Stimulated activated CD8-positive, alpha-beta memory T cell treated with anti-CD3 and anti-CD28 coated beads, Interleukin-15, amount 100 ng/mL, for 1 hour (primary cell): ENCODE results near the gene ZC3H11A.
"Not testable (repeated sequence)": the region's sequence is repeated elsewhere in the genome, so short reads cannot be mapped to it uniquely, and the experiment has no call there.

ENCODE experiments used
- DNase-seq: peaks from one replicate; pipeline ENCODE4 v3.0.0-alpha.2; 2020; ENCODE audit warnings: low read depth

Gene ZC3H11A

DNA sequence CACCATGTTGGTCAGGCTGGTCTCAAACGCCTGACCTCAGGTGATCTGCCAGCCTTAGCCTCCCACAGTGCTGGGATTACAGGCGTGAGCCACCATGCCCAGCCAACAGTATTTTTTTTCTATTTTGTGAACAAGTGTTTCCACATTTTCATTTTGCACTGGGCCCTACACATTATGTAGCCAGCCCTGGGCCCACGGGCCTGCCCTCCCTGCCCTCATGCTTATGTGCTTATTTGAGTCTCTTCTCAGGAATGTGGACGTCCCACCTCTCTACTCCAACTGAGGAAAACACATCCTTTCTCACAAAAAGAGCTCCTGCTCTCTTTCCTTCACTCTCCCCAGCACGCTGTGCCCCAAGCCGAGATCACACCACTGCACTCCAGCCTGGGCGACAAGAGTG, 13.5 kb upstream of the ZC3H11A start:
- DNase-seq: no peak

DNA sequence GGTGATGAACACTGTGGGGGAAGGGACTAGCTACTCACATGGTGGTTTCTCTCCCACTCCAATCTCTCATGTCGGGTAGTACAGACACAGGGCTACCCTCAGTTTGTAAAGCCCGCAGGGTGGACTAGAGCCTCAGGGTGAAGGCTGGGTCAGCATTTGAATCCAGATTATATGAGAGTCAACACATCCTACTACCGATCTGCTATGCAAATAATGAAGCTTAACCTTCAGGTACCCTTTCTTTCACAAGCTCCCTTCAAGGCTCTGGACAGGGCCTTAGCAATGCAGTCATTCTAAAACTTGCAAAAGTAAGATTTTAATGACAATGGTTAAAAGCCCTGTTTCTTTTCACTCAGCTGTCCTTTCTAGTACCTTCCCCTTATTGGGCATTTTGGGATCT, 5.5 kb upstream of the ZC3H11A start:
- DNase-seq: no peak

DNA sequence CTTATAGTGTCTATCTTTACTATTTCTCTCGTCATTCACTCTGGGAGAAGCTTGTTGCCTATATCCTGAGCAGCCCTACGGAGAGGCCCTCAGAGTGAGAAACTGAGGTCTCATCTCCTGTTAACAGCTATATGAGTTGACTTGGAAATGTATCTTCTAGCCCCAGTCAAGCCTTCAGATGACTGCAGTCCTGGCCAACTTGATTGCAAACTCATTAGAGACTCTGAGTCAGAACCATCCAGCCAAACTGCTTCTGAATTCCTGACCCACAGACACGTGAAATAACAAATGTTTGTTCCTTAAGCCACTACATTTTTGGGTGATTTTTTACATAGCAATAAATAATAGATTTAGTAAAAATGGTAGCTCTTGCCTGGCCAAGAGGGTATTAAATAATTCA, 3.9 kb upstream of the ZC3H11A start:
- no peak for DNase-seq

DNA sequence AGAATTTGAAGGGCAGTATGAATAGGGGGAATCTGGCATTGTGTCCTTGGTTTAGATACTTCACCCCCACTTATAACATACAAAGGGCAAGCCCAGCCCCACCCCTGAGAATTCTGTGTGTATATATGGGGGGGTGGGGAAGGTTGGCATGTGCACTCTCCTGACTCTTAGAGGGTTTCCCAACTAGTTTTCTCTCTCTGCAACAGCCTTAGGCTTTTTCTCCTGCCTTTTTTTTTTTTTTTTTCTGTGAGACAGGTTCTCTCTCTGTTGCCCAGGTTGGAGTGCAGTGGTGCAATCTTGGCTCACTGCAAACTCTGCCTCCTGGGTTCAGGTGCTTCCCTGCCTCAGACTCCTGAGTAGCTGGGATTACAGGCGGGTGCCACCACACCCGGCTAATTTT, 2.9 kb upstream of the ZC3H11A start:
- no peak for DNase-seq

DNA sequence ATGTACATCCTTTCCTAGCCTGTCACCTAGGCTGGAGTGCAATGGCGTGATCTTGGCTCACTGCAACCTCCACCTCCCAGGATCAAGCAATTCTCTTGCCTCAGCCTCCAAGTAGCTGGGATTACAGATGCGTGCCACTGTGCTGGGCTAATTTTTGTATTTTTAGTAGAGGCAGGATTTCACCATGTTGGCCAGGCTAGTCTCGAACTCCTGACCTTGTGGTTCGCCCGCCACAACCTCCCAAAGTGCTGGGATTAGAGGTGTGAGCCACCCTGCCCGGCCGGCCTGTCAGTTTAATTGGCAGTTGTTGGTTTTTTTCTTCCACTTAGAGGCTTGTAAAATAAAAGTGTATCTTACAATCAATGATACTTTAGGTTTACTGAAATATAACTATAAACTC, 1.9 kb upstream of the ZC3H11A start:
- DNase-seq: not testable (repeated sequence)

DNA sequence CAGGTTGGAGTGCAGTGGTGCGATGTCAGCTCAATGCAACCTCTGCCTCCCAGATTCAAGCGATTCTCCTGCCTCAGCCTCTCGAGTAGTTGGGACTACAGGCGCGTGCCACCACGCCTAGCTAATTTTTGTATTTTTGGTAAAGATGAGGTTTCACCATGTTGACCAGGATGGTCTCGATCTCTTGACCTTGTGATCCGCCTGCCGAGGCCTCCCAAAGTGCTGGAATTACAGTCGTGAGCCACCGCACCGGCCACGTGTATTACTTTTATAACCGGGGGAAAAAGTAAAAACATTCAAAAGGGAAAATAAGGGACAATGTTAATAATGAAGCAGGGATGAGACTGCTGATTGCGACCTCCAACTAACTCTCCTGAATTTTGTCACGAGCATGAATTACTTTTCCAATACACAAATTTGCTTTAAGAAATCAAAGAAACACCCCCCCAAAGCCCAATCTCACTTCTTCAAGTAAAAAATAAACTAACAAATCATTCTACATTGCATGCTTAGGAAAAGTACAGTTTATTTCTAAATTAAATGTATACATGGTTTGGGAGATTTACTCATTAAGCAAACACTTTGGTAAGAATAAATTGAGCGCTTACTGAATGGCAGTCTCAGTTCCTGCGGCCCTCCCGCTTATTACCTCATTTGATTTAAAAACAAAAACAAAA, 521 bp upstream of the ZC3H11A start:
- no peak for DNase-seq

DNA sequence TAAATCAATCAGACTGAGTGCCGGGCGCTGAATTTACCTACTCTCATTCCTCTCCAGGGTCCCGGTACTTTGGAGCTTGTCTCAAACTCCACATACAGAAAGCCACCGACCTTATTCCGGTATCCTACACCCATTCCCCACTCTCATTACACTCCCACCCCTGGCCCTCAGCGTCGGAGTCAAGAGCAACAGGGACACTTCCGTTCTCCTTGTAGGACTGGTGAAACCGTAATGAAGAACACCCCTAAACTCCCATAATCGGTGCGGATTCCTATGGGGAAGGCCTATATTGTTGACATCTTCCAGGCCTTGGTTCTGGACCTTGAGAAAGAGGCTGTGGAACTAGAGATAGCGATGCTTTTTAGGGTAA, 798 bp downstream of the ZC3H11A start:
- no peak for DNase-seq

DNA sequence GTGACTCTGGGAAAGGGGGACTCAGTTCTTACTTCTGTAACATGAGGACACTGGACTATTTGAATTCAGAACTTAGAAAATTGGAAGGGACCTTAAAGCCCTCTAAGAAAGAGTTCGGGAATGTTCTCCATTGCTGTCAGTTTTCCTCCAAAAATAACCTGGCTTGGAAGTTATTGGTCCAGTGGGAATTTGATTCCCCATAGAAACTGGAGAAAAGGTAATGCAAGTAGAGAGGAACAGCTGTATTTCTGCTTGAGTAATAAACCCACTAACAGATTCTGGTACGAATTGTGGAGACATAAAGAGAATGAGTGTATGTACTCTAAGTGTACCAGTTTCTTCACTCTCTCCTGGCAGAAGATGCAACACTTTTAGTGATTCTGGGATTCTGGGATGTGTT, 1.8 kb downstream of the ZC3H11A start:
- no peak for DNase-seq

DNA sequence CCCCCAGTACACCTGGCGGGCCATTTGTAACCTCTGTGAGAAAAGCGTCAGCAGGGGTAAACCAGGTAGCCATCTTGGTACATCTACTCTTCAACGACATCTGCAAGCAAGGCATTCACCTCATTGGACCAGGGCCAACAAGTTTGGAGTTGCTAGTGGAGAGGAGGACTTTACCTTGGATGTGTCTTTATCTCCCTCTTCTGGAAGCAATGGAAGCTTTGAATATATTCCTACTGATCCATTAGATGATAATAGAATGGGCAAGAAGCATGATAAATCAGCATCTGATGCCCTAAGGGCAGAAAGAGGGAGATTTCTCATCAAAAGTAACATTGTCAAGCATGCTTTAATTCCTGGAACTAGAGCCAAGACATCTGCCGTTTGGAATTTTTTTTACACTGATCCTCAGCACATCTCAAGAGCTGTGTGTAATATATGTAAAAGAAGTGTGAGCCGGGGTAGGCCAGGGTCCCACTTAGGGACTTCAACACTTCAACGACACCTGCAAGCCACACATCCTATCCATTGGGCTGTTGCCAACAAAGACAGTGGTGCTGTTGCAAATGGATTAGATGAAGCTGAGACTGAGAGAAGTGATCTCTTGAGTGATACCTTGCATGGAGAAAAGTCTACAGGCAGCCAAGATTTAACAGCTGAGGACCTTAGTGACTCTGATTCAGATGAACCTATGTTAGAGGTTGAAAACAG, 2.7 kb downstream of the ZC3H11A start:
- no peak for DNase-seq

DNA sequence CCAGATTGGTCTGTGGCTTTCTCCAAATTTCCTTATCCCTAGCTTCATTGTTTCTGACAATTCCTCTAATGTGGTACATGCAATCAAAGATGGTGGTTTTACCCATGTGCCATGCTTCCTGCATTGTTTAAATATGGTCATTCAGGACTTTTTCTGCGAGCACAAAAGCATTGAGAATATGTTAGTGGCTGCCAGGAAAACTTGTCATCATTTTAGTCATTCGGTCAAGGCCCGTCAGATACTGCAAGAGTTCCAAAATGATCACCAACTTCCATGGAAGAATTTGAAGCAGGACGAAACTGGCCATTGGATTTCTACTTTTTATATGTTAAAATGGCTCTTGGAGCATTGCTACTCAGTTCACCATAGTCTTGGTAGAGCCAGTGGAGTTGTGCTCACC, 3.7 kb downstream of the ZC3H11A start:
- no peak for DNase-seq

DNA sequence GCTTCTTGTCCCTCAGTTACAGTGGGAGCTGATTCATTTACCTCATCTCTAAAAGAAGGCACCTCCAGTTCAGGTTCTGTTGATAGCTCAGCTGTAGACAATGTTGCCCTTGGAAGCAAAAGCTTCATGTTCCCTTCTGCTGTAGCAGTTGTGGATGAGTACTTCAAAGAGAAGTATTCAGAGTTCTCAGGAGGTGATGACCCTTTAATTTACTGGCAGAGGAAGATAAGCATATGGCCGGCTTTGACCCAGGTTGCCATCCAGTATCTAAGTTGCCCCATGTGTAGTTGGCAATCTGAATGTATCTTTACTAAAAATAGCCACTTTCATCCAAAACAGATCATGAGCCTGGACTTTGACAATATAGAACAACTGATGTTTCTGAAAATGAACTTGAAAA, 4.5 kb downstream of the ZC3H11A start:
- DNase-seq: no peak

DNA sequence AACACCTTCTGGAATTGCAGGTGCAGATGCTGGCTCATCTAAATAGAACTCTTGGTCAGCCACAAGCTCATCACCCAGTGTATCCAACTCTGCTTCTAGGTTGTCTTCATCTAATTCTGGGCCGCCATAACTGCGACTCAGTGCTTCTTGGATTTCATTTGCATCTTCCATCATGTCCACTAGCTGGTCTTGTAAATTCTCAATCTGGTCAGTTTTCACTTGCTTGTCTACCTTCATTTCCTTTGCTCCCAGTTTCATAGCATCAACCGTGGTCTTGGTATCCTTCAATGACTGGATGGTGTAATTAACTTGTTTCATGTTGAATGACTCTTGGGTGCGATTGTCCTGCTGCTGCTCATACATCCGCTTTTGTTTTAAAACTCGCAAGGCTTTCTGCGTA, 10.3 kb downstream of the ZC3H11A start:
- no peak for DNase-seq

DNA sequence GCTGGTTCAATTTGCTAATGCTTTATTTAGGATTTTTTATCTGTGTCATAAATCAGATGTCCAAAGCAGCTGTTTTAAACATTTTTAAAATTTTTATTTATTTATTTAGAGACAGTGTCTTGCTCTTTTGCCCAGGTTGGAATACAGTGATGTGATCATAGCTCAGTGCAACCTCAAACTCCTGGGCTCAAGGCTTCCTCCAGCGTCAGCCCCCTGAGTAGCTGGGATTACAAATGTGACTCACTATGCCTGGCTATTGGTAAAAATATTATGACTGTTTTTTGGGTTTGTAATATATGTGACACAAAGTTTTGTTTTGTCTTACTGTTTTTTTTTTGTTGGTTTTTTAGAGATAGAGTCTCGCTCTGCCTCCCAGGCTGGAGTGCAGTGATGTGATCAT, 11.8 kb downstream of the ZC3H11A start:
- DNase-seq: no peak

DNA sequence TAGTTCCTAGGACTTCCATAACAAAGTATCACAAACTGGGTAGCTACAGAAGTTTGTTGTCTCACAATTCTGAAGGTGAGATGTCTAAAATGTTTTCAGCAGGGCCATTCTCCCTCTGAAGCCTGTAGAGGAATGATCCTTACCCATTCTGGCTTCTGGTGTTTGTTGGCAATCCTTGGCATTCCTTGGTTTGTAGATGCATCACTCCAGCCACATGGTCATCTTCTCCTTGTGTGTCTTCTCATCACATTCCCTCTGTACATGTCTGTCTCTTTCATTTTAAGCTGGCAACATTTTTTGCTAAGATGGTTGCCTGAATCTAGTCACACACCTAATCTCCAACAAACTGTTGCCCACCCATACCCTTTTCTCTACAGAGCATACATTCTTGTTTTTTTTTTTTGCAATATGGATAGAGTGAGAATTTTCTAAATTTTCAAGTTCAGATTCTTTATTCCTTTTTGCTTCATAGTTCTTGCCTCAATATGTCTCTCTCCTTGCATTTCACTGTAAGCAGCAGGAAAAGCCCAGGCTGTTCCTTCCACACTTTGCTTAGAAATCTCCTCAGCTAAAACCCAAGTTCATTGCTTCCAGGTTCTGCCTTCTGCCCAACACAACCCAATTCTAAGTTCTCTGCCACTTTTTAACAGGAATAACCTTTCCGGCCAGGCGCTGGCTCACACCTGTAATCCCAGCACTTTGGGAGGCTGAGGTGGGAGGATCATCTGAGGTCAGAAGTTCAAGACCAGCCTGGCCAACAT, 18.3 kb downstream of the ZC3H11A start:
- DNase-seq: no peak

DNA sequence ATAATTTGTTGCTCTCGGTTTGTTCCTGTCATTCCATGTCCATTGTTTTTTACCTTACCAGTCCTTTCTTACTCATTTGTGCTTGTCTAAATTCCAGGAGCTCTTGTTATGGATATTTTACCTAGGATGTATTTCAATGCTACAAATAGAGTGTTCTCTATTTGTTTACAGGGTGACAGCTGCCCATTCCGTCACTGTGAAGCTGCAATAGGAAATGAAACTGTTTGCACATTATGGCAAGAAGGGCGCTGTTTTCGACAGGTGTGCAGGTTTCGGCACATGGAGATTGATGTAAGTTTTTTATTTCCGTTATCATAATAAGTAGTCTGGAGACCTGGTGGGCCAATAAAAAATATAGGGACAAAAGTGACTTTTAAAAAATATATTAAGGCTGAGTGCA, 23.0 kb downstream of the ZC3H11A start:
- DNase-seq: no peak

DNA sequence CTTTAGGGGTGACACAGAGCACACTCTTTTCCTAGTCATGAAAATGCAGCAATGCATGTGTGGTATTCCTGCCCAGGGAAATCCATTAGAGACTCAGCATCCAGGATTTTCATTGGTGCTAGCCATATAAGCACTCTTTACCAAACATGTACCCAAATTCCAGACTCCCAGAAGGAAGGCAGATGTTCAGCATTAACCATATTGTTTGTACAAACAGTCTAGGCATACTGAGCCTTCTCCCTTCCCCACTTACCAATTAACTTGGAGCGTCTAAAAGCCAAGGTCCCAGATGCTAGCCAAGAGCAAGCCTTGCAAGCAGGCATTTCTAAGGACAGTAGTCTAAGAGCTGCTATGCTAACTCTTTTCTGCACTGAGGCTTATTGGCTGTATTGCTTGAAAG, 27.9 kb downstream of the ZC3H11A start:
- no peak for DNase-seq

DNA sequence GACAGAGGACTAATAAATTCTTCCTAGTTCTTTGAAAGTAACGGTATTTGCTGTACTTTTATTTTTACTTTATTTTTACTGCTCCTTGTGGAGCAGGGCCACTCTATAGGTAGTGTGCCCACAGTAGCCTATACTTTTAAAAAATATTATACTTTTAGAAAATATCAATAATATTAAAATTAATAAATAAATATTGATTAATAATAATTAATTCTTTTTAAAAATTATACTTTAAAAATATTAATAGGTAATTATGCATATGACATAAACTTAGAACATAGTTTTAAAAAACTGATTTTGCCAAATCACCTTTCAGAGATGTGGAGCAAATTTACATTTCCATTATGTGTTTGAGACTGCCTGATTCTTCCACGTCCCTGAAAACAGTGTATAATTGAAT, 30.8 kb downstream of the ZC3H11A start:
- no peak for DNase-seq

DNA sequence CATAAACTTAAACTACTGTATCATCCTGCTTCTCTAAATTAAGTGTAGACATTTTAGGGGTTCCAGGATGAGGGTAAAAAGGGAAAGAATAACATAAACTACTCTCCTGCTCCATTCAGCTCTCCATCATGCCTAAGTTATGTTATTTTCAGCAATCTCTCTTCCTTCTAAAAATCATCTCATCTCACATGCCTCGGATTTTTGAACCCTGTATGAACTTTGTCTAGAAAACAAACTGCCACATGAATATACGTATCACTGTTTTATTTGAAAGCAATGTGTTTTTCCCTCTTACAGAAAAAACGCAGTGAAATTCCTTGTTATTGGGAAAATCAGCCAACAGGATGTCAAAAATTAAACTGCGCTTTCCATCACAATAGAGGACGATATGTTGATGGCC, 32.6 kb downstream of the ZC3H11A start:
- no peak for DNase-seq

DNA sequence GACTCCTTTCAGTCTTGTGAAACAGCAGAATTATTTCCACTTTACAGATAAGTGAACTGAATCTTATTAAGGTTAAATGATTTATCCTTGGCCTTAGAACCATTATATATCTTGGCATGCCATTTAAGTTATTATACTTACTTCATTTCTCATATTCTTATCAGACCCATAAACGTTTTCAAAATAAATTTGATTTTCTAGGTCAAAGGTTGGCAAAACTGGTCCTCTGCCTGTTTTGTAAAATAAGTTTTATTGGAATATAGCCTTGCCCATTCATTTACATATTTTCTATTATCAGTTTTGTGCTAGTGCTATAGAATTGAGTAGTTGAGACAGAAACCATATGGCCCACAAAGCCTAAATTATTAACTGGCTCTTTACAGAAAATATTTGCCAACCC, 33.1 kb downstream of the ZC3H11A start:
- DNase-seq: no peak

DNA sequence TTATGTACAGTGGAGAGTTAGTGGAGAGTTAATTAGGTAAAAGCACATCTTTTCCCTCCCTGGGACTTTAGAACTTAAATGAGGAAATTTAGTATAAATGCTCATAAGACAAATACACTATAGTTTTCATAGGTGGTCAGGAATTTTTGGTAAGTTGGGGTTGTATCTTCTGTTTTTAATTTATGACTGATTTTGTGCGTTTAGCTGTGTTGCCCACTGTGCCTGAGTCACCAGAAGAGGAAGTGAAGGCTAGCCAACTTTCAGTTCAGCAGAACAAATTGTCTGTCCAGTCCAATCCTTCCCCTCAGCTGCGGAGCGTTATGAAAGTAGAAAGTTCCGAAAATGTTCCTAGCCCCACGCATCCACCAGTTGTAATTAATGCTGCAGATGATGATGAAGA, 33.8 kb downstream of the ZC3H11A start:
- not testable (repeated sequence) for DNase-seq

DNA sequence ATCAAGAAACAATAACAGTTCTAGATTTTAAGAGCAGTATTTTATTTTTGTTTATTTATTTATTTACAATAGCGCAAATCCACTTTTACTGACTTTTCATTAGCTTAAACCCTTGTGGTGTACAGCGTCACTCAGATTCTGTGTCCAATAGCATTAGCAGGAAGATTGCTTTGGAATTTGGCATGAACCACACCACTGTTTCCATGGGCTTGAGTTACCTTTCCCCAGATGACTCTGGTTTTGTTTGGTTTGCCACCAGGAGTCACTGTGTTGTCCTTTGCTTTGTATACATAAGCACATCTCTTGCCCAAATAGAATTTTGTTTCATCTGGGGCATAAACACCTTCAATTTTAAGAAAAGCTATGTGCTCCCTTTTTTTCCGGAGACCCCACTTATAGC, 40.1 kb downstream of the ZC3H11A start:
- DNase-seq: no peak

DNA sequence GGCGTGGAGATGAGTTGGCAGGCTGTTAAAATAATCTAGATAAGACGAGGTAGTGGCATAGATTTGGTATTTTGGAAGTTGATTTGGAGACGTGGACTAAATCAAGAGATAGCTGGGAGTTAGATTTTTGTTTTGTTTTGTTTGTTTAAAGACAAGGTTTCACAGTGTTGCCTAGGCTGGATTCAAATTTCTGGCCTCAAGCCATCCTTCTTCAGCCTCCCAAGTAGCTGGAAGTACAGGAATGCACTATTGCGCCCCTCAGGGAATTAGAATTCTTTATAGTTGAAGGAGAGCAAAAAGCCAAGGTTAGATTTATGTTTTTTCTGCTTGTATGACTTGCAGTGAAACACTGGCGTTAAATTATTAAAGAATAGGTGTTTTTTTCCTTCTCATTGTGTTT, 43.7 kb downstream of the ZC3H11A start:
- no peak for DNase-seq

DNA sequence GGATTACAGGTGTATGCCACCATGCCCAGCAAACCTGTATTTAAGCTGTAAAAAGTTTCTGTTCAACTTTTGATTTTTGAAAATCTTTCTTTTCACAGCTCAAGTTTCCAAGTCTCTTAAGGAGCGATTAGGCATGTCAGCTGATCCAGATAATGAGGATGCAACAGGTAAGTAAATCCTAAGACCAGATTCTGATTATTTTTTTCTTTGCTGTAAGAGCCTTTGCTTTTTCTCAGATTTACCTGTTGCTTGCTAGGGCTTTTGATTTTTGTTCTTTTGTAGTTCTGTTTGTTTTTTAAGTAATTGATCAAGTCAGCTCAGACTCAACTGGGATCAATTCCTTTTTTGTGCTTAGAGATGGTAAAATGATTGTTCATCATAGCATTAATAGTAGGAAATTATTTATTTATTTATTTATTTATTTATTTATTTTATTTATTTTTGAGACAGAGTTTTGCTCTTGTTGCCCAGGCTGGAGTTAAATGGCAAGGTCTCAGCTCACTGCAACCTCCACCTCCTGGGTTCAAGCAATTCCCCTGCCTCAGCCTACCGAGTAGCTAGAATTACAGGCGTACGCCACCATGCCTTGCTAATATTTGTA, 44.9 kb downstream of the ZC3H11A start:
- no peak for DNase-seq
